ENCODE data around the gene MAGI3.

DNA sequence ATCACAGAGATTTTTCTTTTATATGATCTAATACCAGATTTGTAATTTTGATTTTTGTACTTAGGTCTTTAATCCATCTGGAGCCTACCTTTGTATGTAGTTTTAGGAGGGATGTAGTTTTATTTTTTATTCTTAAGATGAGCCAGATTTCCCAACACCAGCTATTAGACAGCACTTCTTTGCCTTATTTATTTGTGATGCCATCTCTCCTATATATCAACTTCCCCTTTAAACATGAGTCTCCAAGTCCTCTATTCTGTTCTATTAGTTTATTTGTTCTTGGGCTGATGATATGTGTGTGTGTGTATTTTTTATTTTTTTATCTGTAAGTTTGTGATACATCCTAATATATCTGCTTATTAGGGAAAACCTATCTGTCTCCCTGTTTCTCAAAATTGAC, 274.8 kb downstream of the MAGI3 start:
- TF ChIP-seq, protein P1, sequence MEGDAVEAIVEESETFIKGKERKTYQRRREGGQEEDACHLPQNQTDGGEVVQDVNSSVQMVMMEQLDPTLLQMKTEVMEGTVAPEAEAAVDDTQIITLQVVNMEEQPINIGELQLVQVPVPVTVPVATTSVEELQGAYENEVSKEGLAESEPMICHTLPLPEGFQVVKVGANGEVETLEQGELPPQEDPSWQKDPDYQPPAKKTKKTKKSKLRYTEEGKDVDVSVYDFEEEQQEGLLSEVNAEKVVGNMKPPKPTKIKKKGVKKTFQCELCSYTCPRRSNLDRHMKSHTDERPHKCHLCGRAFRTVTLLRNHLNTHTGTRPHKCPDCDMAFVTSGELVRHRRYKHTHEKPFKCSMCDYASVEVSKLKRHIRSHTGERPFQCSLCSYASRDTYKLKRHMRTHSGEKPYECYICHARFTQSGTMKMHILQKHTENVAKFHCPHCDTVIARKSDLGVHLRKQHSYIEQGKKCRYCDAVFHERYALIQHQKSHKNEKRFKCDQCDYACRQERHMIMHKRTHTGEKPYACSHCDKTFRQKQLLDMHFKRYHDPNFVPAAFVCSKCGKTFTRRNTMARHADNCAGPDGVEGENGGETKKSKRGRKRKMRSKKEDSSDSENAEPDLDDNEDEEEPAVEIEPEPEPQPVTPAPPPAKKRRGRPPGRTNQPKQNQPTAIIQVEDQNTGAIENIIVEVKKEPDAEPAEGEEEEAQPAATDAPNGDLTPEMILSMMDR (IDR thresholded peaks at IDR 0.05; ENCODE audit: poor library complexity, severe bottlenecking) = no peak
- TF ChIP-seq SMC3 (conservative IDR thresholded peaks at IDR 0.05; ENCODE audit: poor library complexity) (no peak), POLR2AphosphoS5 (IDR thresholded peaks at IDR 0.05) (no peak), EZH2 (IDR thresholded peaks at IDR 0.05; ENCODE audit: borderline replicate concordance, insufficient read depth, low read length, poor library complexity, severe bottlenecking) (no peak), RAD21 (conservative IDR thresholded peaks at IDR 0.05) (no peak), EP300 (conservative IDR thresholded peaks at IDR 0.05; ENCODE audit: poor library complexity, severe bottlenecking) (no peak), MXI1 (conservative IDR thresholded peaks at IDR 0.05; ENCODE audit: poor library complexity, severe bottlenecking) (no peak)
- TF ChIP-seq, protein P2, sequence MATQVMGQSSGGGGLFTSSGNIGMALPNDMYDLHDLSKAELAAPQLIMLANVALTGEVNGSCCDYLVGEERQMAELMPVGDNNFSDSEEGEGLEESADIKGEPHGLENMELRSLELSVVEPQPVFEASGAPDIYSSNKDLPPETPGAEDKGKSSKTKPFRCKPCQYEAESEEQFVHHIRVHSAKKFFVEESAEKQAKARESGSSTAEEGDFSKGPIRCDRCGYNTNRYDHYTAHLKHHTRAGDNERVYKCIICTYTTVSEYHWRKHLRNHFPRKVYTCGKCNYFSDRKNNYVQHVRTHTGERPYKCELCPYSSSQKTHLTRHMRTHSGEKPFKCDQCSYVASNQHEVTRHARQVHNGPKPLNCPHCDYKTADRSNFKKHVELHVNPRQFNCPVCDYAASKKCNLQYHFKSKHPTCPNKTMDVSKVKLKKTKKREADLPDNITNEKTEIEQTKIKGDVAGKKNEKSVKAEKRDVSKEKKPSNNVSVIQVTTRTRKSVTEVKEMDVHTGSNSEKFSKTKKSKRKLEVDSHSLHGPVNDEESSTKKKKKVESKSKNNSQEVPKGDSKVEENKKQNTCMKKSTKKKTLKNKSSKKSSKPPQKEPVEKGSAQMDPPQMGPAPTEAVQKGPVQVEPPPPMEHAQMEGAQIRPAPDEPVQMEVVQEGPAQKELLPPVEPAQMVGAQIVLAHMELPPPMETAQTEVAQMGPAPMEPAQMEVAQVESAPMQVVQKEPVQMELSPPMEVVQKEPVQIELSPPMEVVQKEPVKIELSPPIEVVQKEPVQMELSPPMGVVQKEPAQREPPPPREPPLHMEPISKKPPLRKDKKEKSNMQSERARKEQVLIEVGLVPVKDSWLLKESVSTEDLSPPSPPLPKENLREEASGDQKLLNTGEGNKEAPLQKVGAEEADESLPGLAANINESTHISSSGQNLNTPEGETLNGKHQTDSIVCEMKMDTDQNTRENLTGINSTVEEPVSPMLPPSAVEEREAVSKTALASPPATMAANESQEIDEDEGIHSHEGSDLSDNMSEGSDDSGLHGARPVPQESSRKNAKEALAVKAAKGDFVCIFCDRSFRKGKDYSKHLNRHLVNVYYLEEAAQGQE (IDR thresholded peaks at IDR 0.05; ENCODE audit: borderline replicate concordance) = no peak

Measured in neural cell (in vitro differentiated cells).